Kidney tubule cell (primary cell): Measurements from ENCODE around the gene DCD.
"Not testable (repeated sequence)": the region's sequence is repeated elsewhere in the genome, so short reads cannot be mapped to it uniquely, and the experiment has no call there.

ENCODE experiments used
- DNase-seq: peaks from one replicate; pipeline ENCODE4 v3.0.0-alpha.2; 2018; ENCODE audit warnings: low spot score

DCD gene

GRCh38 chr12:54653025-54653424 lies 4.9 kb upstream of the DCD start:
- no peak for DNase-seq

- no peak for DNase-seq
Observed at GRCh38 chr12:54650889-54651288, 2.7 kb upstream of the DCD start.

GRCh38 chr12:54650409-54650808 lies 2.2 kb upstream of the DCD start:
- peak; percentile 69 for DNase-seq

- DNase-seq = no peak
Observed at GRCh38 chr12:54649825-54650224, 1.7 kb upstream of the DCD start.

- DNase-seq = no peak
Observed at GRCh38 chr12:54641554-54641953, 6.6 kb downstream of the DCD start.

GRCh38 chr12:54641089-54641488 lies 7.1 kb downstream of the DCD start:
- DNase-seq = no peak

- DNase-seq = not testable (repeated sequence)
Observed at GRCh38 chr12:54639112-54639511, 9.1 kb downstream of the DCD start.

GRCh38 chr12:54634795-54635194 lies 13.4 kb downstream of the DCD start, which contains the start of gene LACRT:
TSS of gene LACRT (minus strand) at chr12:54634895. CDS start at chr12:54634841, 54 bp downstream.
- DNase-seq = no peak

- DNase-seq = no peak
Observed at GRCh38 chr12:54631988-54632728, 16.0 kb downstream of the DCD start.

- no peak for DNase-seq
Observed at GRCh38 chr12:54631551-54631950, 16.6 kb downstream of the DCD start.

- no peak for DNase-seq
Observed at GRCh38 chr12:54629925-54630324, 18.2 kb downstream of the DCD start.

- DNase-seq = no peak
Observed at GRCh38 chr12:54628186-54628846, 19.8 kb downstream of the DCD start.

- no peak for DNase-seq
Observed at GRCh38 chr12:54627304-54627703, 20.9 kb downstream of the DCD start.

- no peak for DNase-seq
Observed at GRCh38 chr12:54625598-54625997, 22.6 kb downstream of the DCD start.

GRCh38 chr12:54624315-54625279 lies 23.6 kb downstream of the DCD start:
- DNase-seq = no peak

GRCh38 chr12:54622463-54623183 lies 25.5 kb downstream of the DCD start:
- DNase-seq = no peak

- DNase-seq = no peak
Observed at GRCh38 chr12:54616933-54617680, 31.1 kb downstream of the DCD start.

- DNase-seq = no peak
Observed at GRCh38 chr12:54612225-54612750, 35.9 kb downstream of the DCD start.

- no peak for DNase-seq
Observed at GRCh38 chr12:54611715-54612149, 36.4 kb downstream of the DCD start.

- no peak for DNase-seq
Observed at GRCh38 chr12:54608769-54609168, 39.4 kb downstream of the DCD start.

GRCh38 chr12:54608156-54608555 lies 40.0 kb downstream of the DCD start:
- DNase-seq = no peak
